Measurements from ENCODE around the gene SPTBN1. TPM values are rescaled to one million over a fixed set of nuclear protein-coding genes. Genes with fewer than 3 reads are reported as not detected.

SPTBN1 gene
- total RNA-seq, 1 experiment from 2014 or later = 202 TPM

- POLR2A ChIA-PET (ENCODE audit: unreplicated experiment) = no interaction called here
These were observed 160 bp downstream of the SPTBN1 start for GRCh38 chr2:54456362-54456611.

DNA sequence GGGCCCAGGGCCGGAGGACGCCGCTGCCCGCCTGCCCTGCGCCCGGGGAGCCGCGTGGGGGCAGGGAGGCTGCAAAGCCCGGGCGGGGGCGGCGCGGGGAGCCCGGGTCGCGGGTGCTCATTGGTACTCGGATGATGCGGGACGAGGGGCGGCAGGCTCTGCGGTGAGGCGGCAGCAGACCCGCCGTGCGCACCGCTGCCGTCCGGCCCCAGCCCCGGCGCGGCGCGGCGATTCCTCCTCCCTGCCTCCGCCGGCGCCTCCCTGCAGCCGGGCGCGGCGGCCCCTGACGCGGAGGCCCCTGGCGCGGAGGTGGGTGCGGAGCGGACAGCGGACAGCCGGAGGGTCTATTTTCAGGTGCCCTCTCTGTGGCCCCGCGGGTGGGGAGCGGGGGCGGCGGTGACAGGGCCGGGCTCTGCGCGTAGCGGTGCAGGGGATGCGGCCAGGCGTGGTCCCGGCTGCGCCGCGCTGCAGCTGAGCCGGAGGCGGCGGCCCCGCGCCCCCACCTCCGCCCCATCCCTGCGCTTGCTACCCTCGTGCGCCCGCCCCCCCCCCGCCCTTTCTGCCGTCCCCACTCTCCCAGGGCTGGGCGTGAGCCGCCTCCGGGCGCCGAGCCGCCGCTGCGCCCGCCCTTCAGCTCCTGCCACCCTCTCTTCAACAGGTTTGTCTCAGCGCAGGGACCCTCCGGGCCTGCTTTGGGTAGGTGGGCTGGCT, 640 bp downstream of the SPTBN1 start:
- peaks cover 45% of the 10 kb centered on the region for H3K79me2 ChIP-seq (ENCODE audit: low read length)
- H3K36me3 ChIP-seq (ENCODE audit: low read depth, low read length) = no peaks in the 10 kb centered on the region
- no peaks in the 10 kb centered on the region for H3K27me3 ChIP-seq (ENCODE audit: low read length)
- H3K4me1 ChIP-seq (ENCODE audit: insufficient read depth, low read length) = peaks cover 29% of the 10 kb centered on the region
- H3K9me2 ChIP-seq (replicated peaks; ENCODE audit: low read length) = no peaks in the 10 kb centered on the region
- DNase-seq = peak; percentile 25
- POLR2A ChIA-PET (ENCODE audit: unreplicated experiment) = no interaction called here
- TF ChIP-seq, protein P1, sequence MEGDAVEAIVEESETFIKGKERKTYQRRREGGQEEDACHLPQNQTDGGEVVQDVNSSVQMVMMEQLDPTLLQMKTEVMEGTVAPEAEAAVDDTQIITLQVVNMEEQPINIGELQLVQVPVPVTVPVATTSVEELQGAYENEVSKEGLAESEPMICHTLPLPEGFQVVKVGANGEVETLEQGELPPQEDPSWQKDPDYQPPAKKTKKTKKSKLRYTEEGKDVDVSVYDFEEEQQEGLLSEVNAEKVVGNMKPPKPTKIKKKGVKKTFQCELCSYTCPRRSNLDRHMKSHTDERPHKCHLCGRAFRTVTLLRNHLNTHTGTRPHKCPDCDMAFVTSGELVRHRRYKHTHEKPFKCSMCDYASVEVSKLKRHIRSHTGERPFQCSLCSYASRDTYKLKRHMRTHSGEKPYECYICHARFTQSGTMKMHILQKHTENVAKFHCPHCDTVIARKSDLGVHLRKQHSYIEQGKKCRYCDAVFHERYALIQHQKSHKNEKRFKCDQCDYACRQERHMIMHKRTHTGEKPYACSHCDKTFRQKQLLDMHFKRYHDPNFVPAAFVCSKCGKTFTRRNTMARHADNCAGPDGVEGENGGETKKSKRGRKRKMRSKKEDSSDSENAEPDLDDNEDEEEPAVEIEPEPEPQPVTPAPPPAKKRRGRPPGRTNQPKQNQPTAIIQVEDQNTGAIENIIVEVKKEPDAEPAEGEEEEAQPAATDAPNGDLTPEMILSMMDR (conservative IDR thresholded peaks at IDR 0.05; ENCODE audit: low read depth, low read length) = no peak
- TF ChIP-seq EZH2 (IDR thresholded peaks at IDR 0.05; ENCODE audit: low read length, unreplicated experiment) (no peak), EZH2phosphoT487 (IDR thresholded peaks at IDR 0.05; ENCODE audit: borderline replicate concordance, low read length) (no peak)
- H3K4me2 ChIP-seq (ENCODE audit: low read length) = peak overlapping the region; percentile 96
- CTCF ChIA-PET = no interaction called here
- intact Hi-C loops (cut with micrococcal nuclease) = loop anchor here (5.0 to 10.0 kb wide), 3 partner anchors 66 to 252 kb away; no protein-coding TSS in a partner anchor
- peak overlapping the region; percentile 95 for H2AFZ ChIP-seq (ENCODE audit: low read length)
- no TSS peak for BruUV-seq (replicated peaks)
- peak overlapping the region; percentile 43 for H3K27ac ChIP-seq (ENCODE audit: low read length)
- H4K20me1 ChIP-seq (ENCODE audit: low read length) = peaks cover 9% of the 10 kb centered on the region; the same call in 1 of the 2 replicates
- H3K4me3 ChIP-seq (ENCODE audit: low read length) = peak overlapping the region; percentile 93
- no peaks in the 10 kb centered on the region for H3F3A ChIP-seq (ENCODE audit: low read length, unreplicated experiment)
- H3K9ac ChIP-seq (ENCODE audit: low read length) = peak overlapping the region; percentile 67
- no peaks in the 10 kb centered on the region for H3K9me3 ChIP-seq (ENCODE audit: low read length)
- peak; percentile 25 for ATAC-seq

More at GRCh38 chr2:54456362-54456611, 160 bp downstream of the SPTBN1 start:
- Histone ChIP-seq H3K36me3 (ENCODE audit: low read depth, low read length) (no peaks in the 10 kb centered on the region), H3K4me1 (ENCODE audit: insufficient read depth, low read length) (peaks cover 29% of the 10 kb centered on the region), H3K9me3 (ENCODE audit: low read length) (no peaks in the 10 kb centered on the region), H3K4me2 (ENCODE audit: low read length) (no peak overlapping the region), H3K79me2 (ENCODE audit: low read length) (peaks cover 41% of the 10 kb centered on the region), H3K9me2 (replicated peaks; ENCODE audit: low read length) (no peaks in the 10 kb centered on the region), H3F3A (ENCODE audit: low read length, unreplicated experiment) (no peaks in the 10 kb centered on the region), H3K27me3 (ENCODE audit: low read length) (no peaks in the 10 kb centered on the region), H2AFZ (ENCODE audit: low read length) (no peak overlapping the region), H3K27ac (ENCODE audit: low read length) (no peak overlapping the region), H3K9ac (ENCODE audit: low read length) (no peak overlapping the region), H4K20me1 (ENCODE audit: low read length) (peaks cover 9% of the 10 kb centered on the region; the same call in 1 of the 2 replicates), H3K4me3 (ENCODE audit: low read length) (peak overlapping the region; percentile 93)
- ATAC-seq (no peak), DNase-seq (no peak)
- BruUV-seq (replicated peaks) = no TSS peak
- intact Hi-C loops (cut with micrococcal nuclease) = loop anchor here (5.0 to 10.0 kb wide), 3 partner anchors 66 to 251 kb away; no protein-coding TSS in a partner anchor
- CTCF ChIA-PET = no interaction called here
- TF ChIP-seq, protein P1 (conservative IDR thresholded peaks at IDR 0.05; ENCODE audit: low read depth, low read length) = no peak
- TF ChIP-seq EZH2 (IDR thresholded peaks at IDR 0.05; ENCODE audit: low read length, unreplicated experiment) (no peak), EZH2phosphoT487 (IDR thresholded peaks at IDR 0.05; ENCODE audit: borderline replicate concordance, low read length) (no peak)

Measured in PC-3 (cell line).